Ovary (tissue), 9 donors: ENCODE measurements around the gene FMN1. TPM values are rescaled to one million over a fixed set of nuclear protein-coding genes. Genes with fewer than 3 reads are reported as not detected.

ENCODE experiments used
- DNase-seq, 5 donors: peaks; one replicate each; pipeline ENCODE4 v3.0.0-alpha.2; 2019 to 2020
- H3K27ac ChIP-seq, 2 donors: fragments of 200-600 bp; one replicate each; pipeline versions ENCODE4 v1.5.1 to v1.8.0; 2019 to 2022
- H3K27me3 ChIP-seq: fragments of 200-600 bp; one replicate; pipeline ENCODE4 v1.8.0; 2022
- H3K36me3 ChIP-seq: fragments of 200-600 bp; sonication (generic); one replicate; pipeline ENCODE4 v1.5.1; 2019
- H3K4me1 ChIP-seq: one replicate; pipeline ENCODE4 v1.8.1; 2013; ENCODE audit warnings: mild to moderate bottlenecking, moderate library complexity; ENCODE audit not compliant: insufficient read depth
- H3K4me3 ChIP-seq: fragments of 200-600 bp; sonication (generic); one replicate; pipeline ENCODE4 v1.5.1; 2017
- H3K9me3 ChIP-seq, 2 donors: fragments of 200-600 bp in 1 of 2; sonication (generic) in 1 of 2; one replicate each; pipeline versions ENCODE4 v1.5.1 to v1.8.1; 2013 to 2019; ENCODE audit warnings: mild to moderate bottlenecking in 1 of 2, moderate library complexity in 1 of 2
- CTCF ChIP-seq, 3 donors: fragments of 450-650 bp in 2 of 3; fragments of 200-600 bp in 1 of 3; IDR thresholded peaks; one replicate each; pipeline versions ENCODE4 v1.5.1 to v1.8.0; 2016 to 2022; ENCODE audit warnings: antibody characterized with exemption in 3 of 3, mild to moderate bottlenecking in 1 of 3
- EP300 ChIP-seq: sonication (generic); formaldehyde crosslinking; IDR thresholded peaks from one replicate; pipeline ENCODE4 v1.6.1; 2017; ENCODE audit warnings: antibody characterized with exemption
- POLR2A ChIP-seq: fragments of 450-650 bp; IDR thresholded peaks from one replicate; pipeline ENCODE4 v1.6.1; 2017; ENCODE audit warnings: antibody characterized with exemption, mild to moderate bottlenecking, moderate library complexity
- WGBS, 3 donors: extraction: QIAGEN DNeasy Blood & Tissue Kit in 1 of 3; methylation state at CpG; one replicate each; pipeline versions ENCODE4 v1.1.5 to v1.1.7; 2013 to 2017; 5-methylcytosine and 5-hydroxymethylcytosine counted together
- intact Hi-C, 4 donors: fragments of 100-400 bp; cut with DNase I; formaldehyde crosslinking; loops; one replicate each; pipeline versions ENCODE4 v1.11.0 to v1.15.1; 2022 to 2023
- polyA plus RNA-seq, 2 donors: library from polyadenylated mRNA; stranded (reverse); fragments of 200-250 nt in 1 of 2; fragments of 350-450 nt in 1 of 2; fragmentation: Illumina TruSeq in 1 of 2; extraction: RNeasy Lipid Tissue Mini Kit (QIAGEN cat#74804) in 1 of 2; gene quantifications; one replicate each; pipeline ENCODE4 v1.2.3, GENCODE V29; 2013 to 2014
- total RNA-seq, 7 donors: library from RNA; depleted of rRNA in 2 of 7; stranded (reverse); fragments of >200 nt in 2 of 7; fragmentation: NEBNext Ultra II Directional in 3 of 7; extraction: Animal tissue kit (Norgen Biotek cat#: 25700) in 3 of 7; gene quantifications; one replicate each; pipeline versions ENCODE4 v1.1.0 to v1.2.4, GENCODE V29; 2016 to 2023
- donor health status: DM: no; HTN: no; CAD: no; lungs with moderate emphysema.
- donor health status: DM: no; HTN: no; CAD: no.
- donor health status: Bipolar disorder and iron deficiency.
- donor health status: DM: yes; HTN: yes; CAD: no.
- donor health status: DM: no; HTN: no; CAD: no.
- donor health status: DM: yes; HTN: yes; CAD: no.

The FMN1 gene
- total and polyA plus RNA-seq, 9 donors, result 0.13 to 16.9 (median 2.6) TPM

- no peak overlapping the region for H3K4me3 ChIP-seq
- H3K27me3 ChIP-seq, result no peaks in the 10 kb centered on the region
- TF ChIP-seq POLR2A (no peak), CTCF (IDR thresholded peaks at IDR 0.05) (no peak), EP300 (no peak)
- no peaks in the 10 kb centered on the region for H3K9me3 ChIP-seq
- intact Hi-C loops, result no loop called here
- 70 to 77% (median 71%) methylated on average over 10 of the region's 10 CpGs for WGBS, 3 donors
- H3K27ac ChIP-seq, result no peak overlapping the region
- no peaks in the 10 kb centered on the region for H3K4me1 ChIP-seq
- no peaks in the 10 kb centered on the region for H3K36me3 ChIP-seq
- DNase-seq, result no peak
These were observed 464.7 kb downstream of the FMN1 start for GRCh38 chr15:32729700-32730395.

GRCh38 chr15:32723171-32723948 is 471.2 kb downstream of the FMN1 start:
- no peak overlapping the region for H3K27ac ChIP-seq
- intact Hi-C loops, result no loop called here
- H3K9me3 ChIP-seq, result no peaks in the 10 kb centered on the region
- H3K27me3 ChIP-seq, result no peaks in the 10 kb centered on the region
- no peaks in the 10 kb centered on the region for H3K36me3 ChIP-seq
- no peak overlapping the region for H3K4me3 ChIP-seq
- TF ChIP-seq EP300 (no peak), CTCF (IDR thresholded peaks at IDR 0.05) (no peak), POLR2A (no peak)
- 86% methylated on average over 2 of the region's 2 CpGs for WGBS, 3 donors
- DNase-seq, result no peak
- H3K4me1 ChIP-seq, result no peaks in the 10 kb centered on the region

- no peak for DNase-seq
- no peaks in the 10 kb centered on the region for H3K36me3 ChIP-seq
- no peaks in the 10 kb centered on the region for H3K9me3 ChIP-seq
- no peaks in the 10 kb centered on the region for H3K27me3 ChIP-seq
- no peak overlapping the region for H3K4me3 ChIP-seq
- H3K4me1 ChIP-seq, result peaks cover 5% of the 10 kb centered on the region
- no peak overlapping the region for H3K27ac ChIP-seq
- intact Hi-C loops, result no loop called here
- no peak for TF ChIP-seq EP300
- TF ChIP-seq POLR2A, result no peak
- no peak for TF ChIP-seq CTCF (IDR thresholded peaks at IDR 0.05)
These were observed 472.4 kb downstream of the FMN1 start for GRCh38 chr15:32722136-32722535.

- no peak overlapping the region for H3K27ac ChIP-seq
- TF ChIP-seq CTCF (IDR thresholded peaks at IDR 0.05), result no peak
- no peak for TF ChIP-seq EP300
- TF ChIP-seq POLR2A, result no peak
- H3K4me1 ChIP-seq, result peaks cover 5% of the 10 kb centered on the region
- no peak for DNase-seq
- WGBS, 3 donors, result 78 to 80% (median 78%) methylated on average over 6 of the region's 6 CpGs
- H3K4me3 ChIP-seq, result no peak overlapping the region
- H3K27me3 ChIP-seq, result no peaks in the 10 kb centered on the region
- H3K36me3 ChIP-seq, result no peaks in the 10 kb centered on the region
- intact Hi-C loops, result no loop called here
- no peaks in the 10 kb centered on the region for H3K9me3 ChIP-seq
These were observed 472.9 kb downstream of the FMN1 start for GRCh38 chr15:32721596-32721995.
